HCT116 (cell line): ENCODE data around the gene SELPLG. TPM values are rescaled to one million over a fixed set of nuclear protein-coding genes. Genes with fewer than 3 reads are reported as not detected.

Experiments
- ATAC-seq: fragments of 200-7000 bp; cut with Tn5 transposase; 2 replicates; pipeline ENCODE4 v1.9.1; 2020; ENCODE audit warnings: mild to moderate bottlenecking, moderate library complexity
- BruUV-seq: library from RNA; stranded (reverse); fragments of 400-500 nt; replicated peaks from 2 replicates; lab custom pipeline; 2021; lab: Mats Ljungman, UMichigan
- CTCF ChIA-PET: fragments of 300-600 bp; sonication (Branson Sonifier 250); formaldehyde crosslinking; loops from one replicate; lab custom pipeline; 2021; ENCODE audit warnings: antibody characterized with exemption; lab: Charles Lee
- POLR2A ChIA-PET: fragments of 300-600, 350-600 bp; sonication (Branson Sonifier 250); formaldehyde crosslinking; loops from one replicate; lab custom pipeline; 2021; ENCODE audit warnings: antibody characterized with exemption; lab: Charles Lee
- RAD21 ChIA-PET, 2 experiments: fragments of 300-600 bp; sonication (Branson Sonifier 250); formaldehyde crosslinking; loops; one replicate each; lab custom pipeline; 2023; ENCODE audit warnings: low total read pairs in 2 of 2; ENCODE audit not compliant: uncharacterized antibody in 2 of 2, unreplicated experiment in 2 of 2, low non-redundant PET in 1 of 2; lab: Charles Lee
- DNase-seq: peaks from one replicate; pipeline ENCODE4 v3.0.0-alpha.2; 2010; ENCODE audit warnings: low read depth, low spot score
- H2AFZ ChIP-seq: fragments of 200-600 bp; shearing (Covaris generic), sonication (generic); 2 replicates; pipeline ENCODE4 v1.6.1; 2017; ENCODE audit warnings: low read depth, mixed run types, mixed read lengths, antibody characterized with exemption, low read length; ENCODE audit not compliant: poor library complexity, severe bottlenecking
- H3K27ac ChIP-seq: 2 replicates; pipeline ENCODE4 v1.5.1; 2012; ENCODE audit warnings: low read depth, low read length
- H3K27me3 ChIP-seq: fragments of 200-600 bp; sonication (generic); 2 replicates; pipeline ENCODE4 v1.6.1; 2016; ENCODE audit warnings: mixed run types, low read length, mixed read lengths; ENCODE audit not compliant: insufficient read depth
- H3K36me3 ChIP-seq, 2 experiments: fragments of 200-500 bp in 1 of 2; fragments of 200-600 bp in 1 of 2; sonication (Bioruptor generic) in 1 of 2; sonication (generic) in 1 of 2; 2 replicates each; pipeline versions ENCODE4 v1.5.1 to v1.6.1; 2014 to 2016; ENCODE audit warnings: low read length in 2 of 2, inconsistent platforms in 1 of 2, mixed read lengths in 1 of 2, mixed run types in 1 of 2; ENCODE audit not compliant: insufficient read depth in 2 of 2, control insufficient read depth in 1 of 2
- H3K4me1 ChIP-seq, 2 experiments: fragments of 200-600 bp in 1 of 2; sonication (generic) in 1 of 2; 2 replicates each; pipeline versions ENCODE4 v1.5.1 to v1.6.1; 2012 to 2017; ENCODE audit warnings: low read length in 2 of 2, inconsistent platforms in 1 of 2, mild to moderate bottlenecking in 1 of 2, mixed read lengths in 1 of 2, mixed run types in 1 of 2, moderate library complexity in 1 of 2; ENCODE audit not compliant: insufficient read depth in 2 of 2, control insufficient read depth in 1 of 2
- H3K4me2 ChIP-seq: fragments of 200-600 bp; sonication (generic); 2 replicates; pipeline ENCODE4 v1.6.1; 2017; ENCODE audit warnings: mixed run types, low read length, mixed read lengths
- H3K4me3 ChIP-seq, 2 experiments: fragments of 200-600 bp in 1 of 2; sonication (generic) in 1 of 2; replicated peaks in 1 of 2; 2 replicates each; pipeline ENCODE4 v1.5.1; 2011 to 2016; ENCODE audit warnings: low read length in 2 of 2, control low read depth in 1 of 2, low read depth in 1 of 2, mild to moderate bottlenecking in 1 of 2, mixed read lengths in 1 of 2, mixed run types in 1 of 2
- H3K79me2 ChIP-seq: fragments of 200-600 bp; sonication (generic); 2 replicates; pipeline ENCODE4 v1.6.1; 2017; ENCODE audit warnings: mild to moderate bottlenecking, mixed run types, low read length, moderate library complexity, mixed read lengths; ENCODE audit not compliant: insufficient read depth
- H3K9ac ChIP-seq: fragments of 200-600 bp; sonication (generic); 2 replicates; pipeline ENCODE4 v1.6.1; 2016; ENCODE audit warnings: low read length, mixed read lengths
- H3K9me2 ChIP-seq: fragments of 200-600 bp; sonication (generic), shearing (Covaris generic); 2 replicates; pipeline ENCODE4 v1.6.1; 2017; ENCODE audit warnings: mixed run types, mild to moderate bottlenecking, moderate library complexity; ENCODE audit not compliant: insufficient read depth
- H3K9me3 ChIP-seq, 2 experiments: fragments of 200-500 bp in 1 of 2; fragments of 200-600 bp in 1 of 2; sonication (Bioruptor generic) in 1 of 2; sonication (generic) in 1 of 2; 2 replicates each; pipeline ENCODE4 v1.6.1; 2014 to 2017; ENCODE audit warnings: low read length in 2 of 2, mixed read lengths in 2 of 2, inconsistent platforms in 1 of 2, low read depth in 1 of 2, mild to moderate bottlenecking in 1 of 2, mixed run types in 1 of 2, moderate library complexity in 1 of 2; ENCODE audit not compliant: control insufficient read depth in 1 of 2, insufficient read depth in 1 of 2
- H4K20me1 ChIP-seq: fragments of 200-600 bp; sonication (generic), shearing (Covaris generic); 2 replicates; pipeline ENCODE4 v1.6.1; 2017; ENCODE audit warnings: mixed run types, mild to moderate bottlenecking, moderate library complexity; ENCODE audit not compliant: insufficient read depth
- CEBPB ChIP-seq: IDR thresholded peaks from 2 replicates; pipeline ENCODE4 v1.6.1; 2012; ENCODE audit warnings: low read depth
- EZH2phosphoT487 ChIP-seq: fragments of 200-600 bp; IDR thresholded peaks from 2 replicates; pipeline ENCODE4 v1.6.1; 2018; ENCODE audit warnings: antibody characterized with exemption, borderline replicate concordance
- FOSL1 ChIP-seq: IDR thresholded peaks from 2 replicates; pipeline ENCODE4 v1.6.1; 2012; ENCODE audit warnings: low read depth
- MAX ChIP-seq: IDR thresholded peaks from 2 replicates; pipeline ENCODE4 v1.6.1; 2012
- POLR2AphosphoS5 ChIP-seq: IDR thresholded peaks from 2 replicates; pipeline ENCODE4 v1.6.1; 2011; ENCODE audit warnings: mild to moderate bottlenecking, low read depth, low read length, moderate library complexity
- RAD21 ChIP-seq: IDR thresholded peaks from 2 replicates; pipeline ENCODE4 v1.6.1; 2012; ENCODE audit warnings: low read depth, mild to moderate bottlenecking
- SIN3A ChIP-seq: IDR thresholded peaks from 2 replicates; pipeline ENCODE4 v1.6.1; 2012; ENCODE audit warnings: low read depth
- SRF ChIP-seq: IDR thresholded peaks from 2 replicates; pipeline ENCODE4 v1.6.1; 2012; ENCODE audit warnings: low read depth
- TCF7L2 ChIP-seq: IDR thresholded peaks from 2 replicates; pipeline ENCODE4 v1.7.0; 2011; ENCODE audit warnings: borderline replicate concordance, inconsistent platforms; ENCODE audit not compliant: insufficient read depth, insufficient read length; ENCODE audit errors: extremely low read depth
- YY1 ChIP-seq: IDR thresholded peaks from 2 replicates; pipeline ENCODE4 v1.6.1; 2011; ENCODE audit warnings: low read length, low read depth, moderate library complexity, mild to moderate bottlenecking; ENCODE audit not compliant: insufficient replicate concordance; ENCODE audit errors: extremely low read depth
- ZBTB33 ChIP-seq: IDR thresholded peaks from 2 replicates; pipeline ENCODE4 v1.6.1; 2011; ENCODE audit warnings: mild to moderate bottlenecking, low read length, moderate library complexity; ENCODE audit not compliant: insufficient replicate concordance; ENCODE audit errors: extremely low read depth
- ZFX ChIP-seq: fragments of 450-650 bp; IDR thresholded peaks from 2 replicates; pipeline ENCODE4 v1.6.1; 2017
- ZNF274 ChIP-seq: fragments of 200-500 bp; sonication (Bioruptor generic); IDR thresholded peaks from 2 replicates; pipeline ENCODE4 v1.6.1; 2014; ENCODE audit warnings: mild to moderate bottlenecking, low read depth, low read length, inconsistent platforms
- intact Hi-C: fragments of 100-400 bp; cut with micrococcal nuclease; formaldehyde crosslinking; loops from 2 replicates; pipeline ENCODE4 v1.10.0; 2022
- total RNA-seq: library from RNA; stranded (reverse); gene quantifications from one replicate; pipeline ENCODE4 v1.2.1, GENCODE V29; 2021; ENCODE audit not compliant: unreplicated experiment

The SELPLG gene
- total RNA-seq, 1 experiment from 2014 or later, result 1.2 TPM

GRCh38 chr12:108670066-108670631, 36.5 kb upstream of the SELPLG start:
- Histone ChIP-seq H3K79me2 (peaks cover 20% of the 10 kb centered on the region; the same call in 1 of the 2 replicates), H3K9ac (no peak overlapping the region), H2AFZ (no peak overlapping the region), H4K20me1 (no peaks in the 10 kb centered on the region), H3K4me1 (peaks cover under 1 to 8% of the 10 kb centered on the region in 2 experiments; a peak in 3 of 4 replicates), H3K27me3 (no peaks in the 10 kb centered on the region), H3K4me2 (no peak overlapping the region), H3K9me2 (no peaks in the 10 kb centered on the region), H3K9me3 (no peaks in the 10 kb centered on the region), H3K36me3 (no peaks in the 10 kb centered on the region), H3K4me3 (no peak overlapping the region), H3K27ac (no peak overlapping the region)
- no peak for TF ChIP-seq CEBPB
- TF ChIP-seq FOSL1, result no peak
- TF ChIP-seq SRF, result no peak
- intact Hi-C loops, result no loop called here
- ChIA-PET POLR2A (no interaction called here), RAD21 (no interaction called here), CTCF (no interaction called here)
- ATAC-seq (no peak), DNase-seq (no peak)
- BruUV-seq, result no TSS peak

- no peak overlapping the region for H3K4me3 ChIP-seq
- no peaks in the 10 kb centered on the region for H4K20me1 ChIP-seq
- ATAC-seq, result no peak
- H2AFZ ChIP-seq, result no peak overlapping the region
- H3K27ac ChIP-seq, result no peak overlapping the region
- H3K9me2 ChIP-seq, result no peaks in the 10 kb centered on the region
- intact Hi-C loops, result loop anchor here (5.0 kb wide), 1 partner anchor 64 kb away; the partner anchor contains the start of gene CORO1C
- POLR2A ChIA-PET, result no interaction called here
- TF ChIP-seq SIN3A (no peak), TCF7L2 (no peak), SRF (no peak), ZBTB33 (no peak), ZNF274 (no peak), ZFX (no peak), MAX (no peak), POLR2AphosphoS5 (no peak), EZH2phosphoT487 (no peak), RAD21 (no peak), YY1 (no peak)
- H3K27me3 ChIP-seq, result no peaks in the 10 kb centered on the region
- H3K9ac ChIP-seq, result no peak overlapping the region
- CTCF ChIA-PET, result no interaction called here
- no peaks in the 10 kb centered on the region for H3K36me3 ChIP-seq
- H3K79me2 ChIP-seq, result peaks cover 28% of the 10 kb centered on the region
- DNase-seq, result no peak
- no peaks in the 10 kb centered on the region for H3K9me3 ChIP-seq
- peaks cover 8 to 20% of the 10 kb centered on the region in 2 experiments for H3K4me1 ChIP-seq
- BruUV-seq, result no TSS peak
- H3K4me2 ChIP-seq, result no peak overlapping the region
- RAD21 ChIA-PET, result no interaction called here
These were observed 34.8 kb upstream of the SELPLG start for GRCh38 chr12:108668542-108668941.
